GM23248 (cell line): ENCODE data around the gene TC2N. TPM values are rescaled to one million over a fixed set of nuclear protein-coding genes. Genes with fewer than 3 reads are reported as not detected.

Experiments
- DNase-seq: peaks from one replicate; pipeline ENCODE4 v3.0.0-alpha.2; 2015
- H2AFZ ChIP-seq: fragments of 200-600 bp; sonication (generic); 2 replicates; pipeline ENCODE4 v1.6.1; 2016; ENCODE audit warnings: antibody characterized with exemption
- H3F3A ChIP-seq: fragments of 200-600 bp; sonication (generic); 2 replicates; pipeline ENCODE4 v1.6.1; 2016; ENCODE audit warnings: mild to moderate bottlenecking, antibody characterized with exemption, mixed run types; ENCODE audit not compliant: insufficient read depth
- H3K27ac ChIP-seq: fragments of 200-600 bp; sonication (generic); 2 replicates; pipeline ENCODE4 v1.5.1; 2016; ENCODE audit warnings: mild to moderate bottlenecking
- H3K27me3 ChIP-seq: fragments of 200-600 bp; sonication (generic); replicated peaks from 2 replicates; pipeline ENCODE4 v1.6.1; 2016; ENCODE audit warnings: mild to moderate bottlenecking; ENCODE audit not compliant: insufficient read depth
- H3K36me3 ChIP-seq: fragments of 200-600 bp; sonication (generic); 2 replicates; pipeline ENCODE4 v1.6.1; 2016; ENCODE audit warnings: low read depth, mild to moderate bottlenecking
- H3K4me1 ChIP-seq: fragments of 200-600 bp; sonication (generic); 2 replicates; pipeline ENCODE4 v1.6.1; 2016; ENCODE audit warnings: mild to moderate bottlenecking; ENCODE audit not compliant: insufficient read depth
- H3K4me2 ChIP-seq: fragments of 200-600 bp; sonication (generic); one replicate; pipeline ENCODE4 v1.6.1; 2016; ENCODE audit warnings: mild to moderate bottlenecking; ENCODE audit not compliant: unreplicated experiment
- H3K4me3 ChIP-seq: fragments of 200-600 bp; sonication (generic); 2 replicates; pipeline ENCODE4 v1.5.1; 2016; ENCODE audit warnings: mild to moderate bottlenecking
- H3K79me2 ChIP-seq: fragments of 200-600 bp; sonication (generic); 2 replicates; pipeline ENCODE4 v1.6.1; 2016; ENCODE audit warnings: mild to moderate bottlenecking; ENCODE audit not compliant: insufficient read depth
- H3K9ac ChIP-seq: fragments of 200-600 bp; sonication (generic); 2 replicates; pipeline ENCODE4 v1.6.1; 2016; ENCODE audit warnings: mild to moderate bottlenecking
- H3K9me2 ChIP-seq: fragments of 200-600 bp; sonication (generic); 2 replicates; pipeline ENCODE4 v1.6.1; 2016; ENCODE audit warnings: mixed run types, mild to moderate bottlenecking, moderate library complexity; ENCODE audit not compliant: insufficient read depth
- H3K9me3 ChIP-seq: fragments of 200-600 bp; sonication (generic); one replicate; pipeline ENCODE4 v1.6.1; 2017; ENCODE audit warnings: low read depth
- H4K20me1 ChIP-seq: fragments of 200-600 bp; sonication (generic); 2 replicates; pipeline ENCODE4 v1.6.0; 2016; ENCODE audit not compliant: insufficient read depth
- EZH2 ChIP-seq: fragments of 200-600 bp; sonication (generic); IDR thresholded peaks from 2 replicates; pipeline ENCODE4 v1.6.1; 2018; ENCODE audit warnings: antibody characterized with exemption, mild to moderate bottlenecking; ENCODE audit not compliant: insufficient read depth, poor library complexity, severe bottlenecking
- EZH2phosphoT487 ChIP-seq: fragments of 200-600 bp; sonication (generic); IDR thresholded peaks from 2 replicates; pipeline ENCODE4 v1.6.1; 2018; ENCODE audit warnings: antibody characterized with exemption, moderate library complexity, mild to moderate bottlenecking, low read depth; ENCODE audit not compliant: insufficient read depth
- WGBS, 2 experiments: methylation state at CpG; one replicate each; pipeline ENCODE4 v1.1.6; 2015 to 2017; ENCODE audit warnings: low lambda C conversion rate in 2 of 2, low coverage in 1 of 2; ENCODE audit errors: missing lambda C conversion rate in 2 of 2; 5-methylcytosine and 5-hydroxymethylcytosine counted together
- in situ Hi-C: fragments of 300-500 bp; cut with MboI; formaldehyde crosslinking; loops from 2 replicates; pipeline ENCODE4 v1.15.0; 2020
- polyA plus RNA-seq: library from polyadenylated mRNA; unstranded; fragments of >200 nt; fragmentation: Nextera tagmentation; extraction: Ambion mirVana; gene quantifications from 2 replicates; pipeline ENCODE4 v1.2.1, GENCODE V29; 2016
- total RNA-seq: library from RNA; depleted of rRNA; stranded (reverse); fragments of >200 nt; shearing (Covaris generic); gene quantifications from 2 replicates; pipeline ENCODE4 v1.2.3, GENCODE V29; 2014

Gene TC2N
- total and polyA plus RNA-seq, 2 experiments from 2014 or later: 0.34 to 0.65 TPM

DNA sequence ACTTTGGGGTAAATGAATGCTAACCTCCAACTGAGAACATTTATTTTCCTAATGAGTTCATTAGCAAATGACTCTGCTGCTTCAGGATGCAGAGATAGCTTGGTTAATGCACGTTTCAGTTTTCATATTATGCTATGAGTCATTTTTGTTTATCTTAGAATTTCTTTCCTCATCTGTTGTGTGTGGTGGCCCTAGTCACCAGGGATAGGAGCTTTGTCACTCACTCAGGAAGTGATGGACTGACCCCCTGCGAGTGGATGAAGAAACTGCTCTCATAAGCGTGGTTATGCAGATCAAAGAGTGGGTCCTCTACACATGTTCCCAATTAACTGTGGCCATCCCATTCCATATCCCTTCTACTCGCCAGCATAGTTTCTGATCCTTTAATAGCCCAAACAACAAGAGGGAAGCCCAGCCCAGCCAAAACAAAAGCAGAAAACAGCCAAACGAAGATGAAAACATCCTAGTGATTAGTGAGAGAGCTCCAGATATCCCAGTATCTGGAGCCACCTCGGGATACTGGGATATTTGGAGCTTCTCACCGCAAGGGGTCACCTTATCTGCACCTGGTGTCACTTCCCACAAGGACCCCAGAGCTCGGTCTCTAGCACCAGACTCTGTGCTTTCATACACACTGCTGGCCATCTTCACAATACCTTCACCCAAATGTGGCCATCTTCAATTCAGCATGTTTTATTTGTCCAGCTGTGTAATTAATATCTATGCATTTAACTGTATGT lies 8.6 kb downstream of the TC2N start:
- Histone ChIP-seq H3K36me3 (no peaks in the 10 kb centered on the region), H3K27me3 (no peaks in the 10 kb centered on the region), H3K27ac (no peak overlapping the region), H3K4me3 (no peak overlapping the region), H3F3A (0 out of 2 replicates have a peak, but pooled peaks cover 5% of the 10 kb centered on the region), H3K9me3 (no peaks in the 10 kb centered on the region), H3K79me2 (no peaks in the 10 kb centered on the region), H3K4me2 (peak overlapping the region; percentile 25), H2AFZ (no peak overlapping the region), H3K9ac (no peak overlapping the region), H3K4me1 (peaks cover 12% of the 10 kb centered on the region), H4K20me1 (no peaks in the 10 kb centered on the region), H3K9me2 (no peaks in the 10 kb centered on the region)
- 13 to 15% methylated on average over 8 of the region's 8 CpGs for WGBS, 2 experiments
- TF ChIP-seq EZH2 (no peak), EZH2phosphoT487 (no peak)
- DNase-seq: peak; percentile 78
- in situ Hi-C loops: no loop called here

DNA sequence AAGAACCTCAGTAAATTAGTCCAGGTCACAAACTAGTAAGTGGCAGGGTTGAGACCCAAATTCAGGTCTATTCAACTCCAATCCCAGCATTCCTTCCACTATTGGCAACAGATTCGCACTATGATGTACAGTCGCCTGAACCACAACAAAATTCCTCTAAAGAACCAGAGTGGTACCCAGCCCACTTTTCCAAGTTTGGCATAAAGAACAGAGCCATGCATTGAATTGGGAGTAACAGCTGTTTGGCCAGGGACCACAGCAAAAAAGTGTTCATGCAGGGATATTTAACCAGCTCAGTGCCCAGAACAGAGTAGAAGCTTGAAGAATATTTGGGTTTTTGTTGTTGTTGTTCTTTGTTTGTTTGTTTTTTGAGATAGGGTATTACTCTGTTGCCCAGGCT lies 9.7 kb downstream of the TC2N start:
- H3K27ac ChIP-seq: no peak overlapping the region
- H2AFZ ChIP-seq: no peak overlapping the region
- no peak overlapping the region for H3K4me2 ChIP-seq
- no peak for DNase-seq
- H4K20me1 ChIP-seq: no peaks in the 10 kb centered on the region
- H3K9ac ChIP-seq: no peak overlapping the region
- no peaks in the 10 kb centered on the region for H3K9me3 ChIP-seq
- H3F3A ChIP-seq: 0 out of 2 replicates have a peak, but pooled peaks cover 5% of the 10 kb centered on the region
- peaks cover 12% of the 10 kb centered on the region for H3K4me1 ChIP-seq
- 94 to 97% methylated on average over 2 of the region's 2 CpGs for WGBS, 2 experiments
- no peak overlapping the region for H3K4me3 ChIP-seq
- no peaks in the 10 kb centered on the region for H3K9me2 ChIP-seq
- in situ Hi-C loops: no loop called here
- no peaks in the 10 kb centered on the region for H3K36me3 ChIP-seq
- no peaks in the 10 kb centered on the region for H3K79me2 ChIP-seq
- no peaks in the 10 kb centered on the region for H3K27me3 ChIP-seq
- TF ChIP-seq EZH2: no peak
- TF ChIP-seq EZH2phosphoT487: no peak

- Histone ChIP-seq H3K79me2 (no peaks in the 10 kb centered on the region), H3K9me3 (no peaks in the 10 kb centered on the region), H3F3A (no peaks in the 10 kb centered on the region), H4K20me1 (no peaks in the 10 kb centered on the region), H3K27ac (no peak overlapping the region), H2AFZ (no peak overlapping the region), H3K36me3 (no peaks in the 10 kb centered on the region), H3K27me3 (no peaks in the 10 kb centered on the region), H3K4me2 (no peak overlapping the region), H3K9me2 (no peaks in the 10 kb centered on the region), H3K9ac (no peak overlapping the region), H3K4me1 (peaks cover 12% of the 10 kb centered on the region), H3K4me3 (no peak overlapping the region)
- 48 to 56% methylated on average over 2 of the region's 2 CpGs for WGBS, 2 experiments
- DNase-seq: no peak
- in situ Hi-C loops: no loop called here
- TF ChIP-seq EZH2phosphoT487 (no peak), EZH2 (no peak)
Observed at GRCh38 chr14:91854327-91854934, 12.9 kb downstream of the TC2N start.

DNA sequence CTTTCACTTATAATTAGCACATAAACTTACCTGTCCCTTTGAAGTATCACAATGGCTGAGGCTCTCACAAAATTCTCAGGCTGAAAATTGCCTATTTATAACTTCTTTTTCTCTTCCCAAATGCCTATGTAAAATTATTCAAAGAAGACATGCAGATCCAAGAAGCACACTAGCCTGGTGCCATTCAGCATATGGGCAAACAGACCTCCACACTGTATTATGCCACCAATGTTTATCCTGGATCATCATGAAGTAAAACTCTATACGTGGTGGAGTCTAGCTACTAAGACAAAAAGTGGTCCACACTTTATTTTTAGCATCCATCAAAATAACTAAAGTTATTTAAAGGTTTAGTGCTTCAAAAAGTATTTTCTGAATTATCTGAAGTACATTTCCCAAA lies 15.8 kb downstream of the TC2N start:
- WGBS, 2 experiments: 38 to 45% methylated on average over 1 of the region's 1 CpG
- H3K27me3 ChIP-seq: no peaks in the 10 kb centered on the region
- no peak overlapping the region for H2AFZ ChIP-seq
- no peak overlapping the region for H3K4me3 ChIP-seq
- H3K36me3 ChIP-seq: no peaks in the 10 kb centered on the region
- no peak overlapping the region for H3K27ac ChIP-seq
- H3K9ac ChIP-seq: no peak overlapping the region
- H4K20me1 ChIP-seq: no peaks in the 10 kb centered on the region
- in situ Hi-C loops: no loop called here
- DNase-seq: no peak
- no peaks in the 10 kb centered on the region for H3F3A ChIP-seq
- no peaks in the 10 kb centered on the region for H3K4me1 ChIP-seq
- H3K9me3 ChIP-seq: no peaks in the 10 kb centered on the region
- TF ChIP-seq EZH2phosphoT487 (no peak), EZH2 (no peak)
- H3K4me2 ChIP-seq: no peak overlapping the region
- no peaks in the 10 kb centered on the region for H3K9me2 ChIP-seq
- no peaks in the 10 kb centered on the region for H3K79me2 ChIP-seq
